SK-N-SH treated with all-trans-retinoic acid at 6 μM for 48 hours (cell line): ENCODE results near the gene PRMT6.

Experiments used
- ATAC-seq: fragments of 200-7000 bp; cut with Tn5 transposase; 3 replicates; pipeline ENCODE4 v1.9.1; 2020; ENCODE audit warnings: mild to moderate bottlenecking, moderate library complexity
- ARNTL ChIP-seq: fragments of 450-650 bp; formaldehyde crosslinking; IDR thresholded peaks from 2 replicates; pipeline ENCODE4 v1.5.0; 2020; ENCODE audit warnings: low read depth, mild to moderate bottlenecking, moderate library complexity, borderline replicate concordance
- CREB5 ChIP-seq: fragments of 250-450 bp; sonication (Bioruptor Pico); IDR thresholded peaks from 2 replicates; pipeline ENCODE4 v1.5.1; 2020; ENCODE audit warnings: low read depth, mild to moderate bottlenecking, moderate library complexity
- CSDC2 ChIP-seq: fragments of 250-450 bp; sonication (Bioruptor Pico); IDR thresholded peaks from 2 replicates; pipeline ENCODE4 v1.5.0; 2020; ENCODE audit warnings: mild to moderate bottlenecking, moderate library complexity
- CSRNP3 ChIP-seq: fragments of 250-450 bp; sonication (Bioruptor Pico); IDR thresholded peaks from 2 replicates; pipeline ENCODE4 v1.5.1; 2021; ENCODE audit warnings: mild to moderate bottlenecking, moderate library complexity
- ESRRG ChIP-seq: fragments of 250-450 bp; sonication (Bioruptor Pico); IDR thresholded peaks from 2 replicates; pipeline ENCODE4 v1.6.1; 2021; ENCODE audit warnings: mild to moderate bottlenecking
- GLIS3 ChIP-seq: fragments of 250-450 bp; sonication (Bioruptor Pico); IDR thresholded peaks from 2 replicates; pipeline ENCODE4 v1.5.0; 2020; ENCODE audit warnings: mild to moderate bottlenecking, moderate library complexity
- PATZ1 ChIP-seq: fragments of 250-450 bp; sonication (Bioruptor Pico); IDR thresholded peaks from 2 replicates; pipeline ENCODE4 v1.8.0; 2020; ENCODE audit warnings: mild to moderate bottlenecking, moderate library complexity, borderline replicate concordance
- POU6F1 ChIP-seq: fragments of 250-450 bp; sonication (Bioruptor Pico); IDR thresholded peaks from 2 replicates; pipeline ENCODE4 v1.8.0; 2021; ENCODE audit warnings: low read depth, mild to moderate bottlenecking, moderate library complexity, borderline replicate concordance
- PPARA ChIP-seq: fragments of 250-450 bp; sonication (Bioruptor Pico); IDR thresholded peaks from 2 replicates; pipeline ENCODE4 v1.5.0; 2020; ENCODE audit warnings: mild to moderate bottlenecking, borderline replicate concordance
- SNAI2 ChIP-seq: fragments of 250-450 bp; sonication (Bioruptor Pico); IDR thresholded peaks from 2 replicates; pipeline ENCODE4 v1.5.0; 2020; ENCODE audit warnings: mild to moderate bottlenecking, moderate library complexity
- TCF4 ChIP-seq: fragments of 250-450 bp; sonication (Bioruptor Pico); IDR thresholded peaks from 2 replicates; pipeline ENCODE4 v1.8.0; 2021; ENCODE audit warnings: mild to moderate bottlenecking, moderate library complexity, borderline replicate concordance
- TOX ChIP-seq: fragments of 250-450 bp; sonication (Bioruptor Pico); IDR thresholded peaks from 2 replicates; pipeline ENCODE4 v1.8.0; 2021; ENCODE audit warnings: mild to moderate bottlenecking, moderate library complexity, borderline replicate concordance
- TSHZ2 ChIP-seq: fragments of 250-450 bp; sonication (Bioruptor Pico); IDR thresholded peaks from 2 replicates; pipeline ENCODE4 v1.5.0; 2020; ENCODE audit warnings: mild to moderate bottlenecking, moderate library complexity
- ZC3H10 ChIP-seq: fragments of 250-450 bp; sonication (Bioruptor Pico); IDR thresholded peaks from 2 replicates; pipeline ENCODE4 v1.5.1; 2021; ENCODE audit warnings: mild to moderate bottlenecking, moderate library complexity
- ZFP30 ChIP-seq: fragments of 450-650 bp; formaldehyde crosslinking; IDR thresholded peaks from 2 replicates; pipeline ENCODE4 v1.5.0; 2022; ENCODE audit warnings: mild to moderate bottlenecking, moderate library complexity
- ZNF565 ChIP-seq: fragments of 450-650 bp; formaldehyde crosslinking; conservative IDR thresholded peaks from 2 replicates; pipeline ENCODE4 v1.5.0; 2020; ENCODE audit warnings: low read depth, mild to moderate bottlenecking, moderate library complexity
- ZNF70 ChIP-seq: fragments of 450-650 bp; formaldehyde crosslinking; IDR thresholded peaks from 2 replicates; pipeline ENCODE4 v1.5.0; 2020; ENCODE audit warnings: mild to moderate bottlenecking, moderate library complexity
- ZNF8 ChIP-seq: fragments of 450-650 bp; formaldehyde crosslinking; IDR thresholded peaks from 2 replicates; pipeline ENCODE4 v1.5.0; 2020; ENCODE audit warnings: mild to moderate bottlenecking, moderate library complexity

The PRMT6 gene

GRCh38 chr1:107056426-107057196, at the start of gene PRMT6:
PRMT6 (plus strand) TSS chr1:107056674; CDS start chr1:107056716, 42 bp downstream.
- peak; percentile 98 for ATAC-seq
- TF ChIP-seq TSHZ2 (peak; percentile 0; the same call in 1 of the 2 replicates), ZNF70 (no peak), PATZ1 (CRISPR knock-in tag) (no peak), ESRRG (CRISPR knock-in tag) (no peak), SNAI2 (CRISPR knock-in tag) (0 out of 2 replicates have a peak, but pooled peaks have one; percentile 14), ZFP30 (CRISPR knock-in tag) (no peak), ZNF8 (CRISPR knock-in tag) (no peak), GLIS3 (CRISPR knock-in tag) (no peak), CSRNP3 (CRISPR knock-in tag) (no peak)

- TF ChIP-seq TOX (CRISPR knock-in tag) (no peak), ZNF565 (CRISPR knock-in tag) (no peak), TCF4 (no peak), ZFP30 (CRISPR knock-in tag) (no peak), ZC3H10 (CRISPR knock-in tag) (no peak), PPARA (CRISPR knock-in tag) (no peak), CSDC2 (no peak), ARNTL (CRISPR knock-in tag) (no peak), GLIS3 (CRISPR knock-in tag) (no peak), CREB5 (CRISPR knock-in tag) (no peak), CSRNP3 (CRISPR knock-in tag) (no peak), POU6F1 (CRISPR knock-in tag) (no peak), TSHZ2 (no peak), ESRRG (CRISPR knock-in tag) (no peak)
- no peak for ATAC-seq
These were observed 47.2 kb upstream of the PRMT6 start for GRCh38 chr1:107009281-107009680.
